HUES6 (cell line): Measurements from ENCODE around the gene URM1.

Experiments used
- H3K27ac ChIP-seq: 2 replicates; pipeline ENCODE4 v1.7.0; 2013; ENCODE audit warnings: low read depth, mild to moderate bottlenecking, low read length, inconsistent platforms
- H3K27me3 ChIP-seq: 2 replicates; pipeline ENCODE4 v1.6.1; 2013; ENCODE audit warnings: low read length; ENCODE audit not compliant: control insufficient read depth, insufficient read depth
- H3K36me3 ChIP-seq: 2 replicates; pipeline ENCODE4 v1.6.1; 2013; ENCODE audit warnings: low read length; ENCODE audit not compliant: control insufficient read depth, insufficient read depth
- H3K4me1 ChIP-seq: 2 replicates; pipeline ENCODE4 v1.6.1; 2013; ENCODE audit warnings: low read length; ENCODE audit not compliant: control insufficient read depth, insufficient read depth
- H3K4me3 ChIP-seq: 2 replicates; pipeline ENCODE4 v1.5.1; 2013; ENCODE audit warnings: low read depth, low read length
- H3K9ac ChIP-seq: one replicate; pipeline ENCODE4 v1.6.1; 2013; ENCODE audit warnings: mild to moderate bottlenecking, low read length
- H3K9me3 ChIP-seq: 2 replicates; pipeline ENCODE4 v1.6.1; 2013; ENCODE audit warnings: low read depth, low read length; ENCODE audit not compliant: control insufficient read depth, insufficient read depth

The URM1 gene

GRCh38 chr9:128370752-128371629, at the start of gene URM1:
TSS of gene URM1 (plus strand) at chr9:128371374. CDS start at chr9:128371381, 7 bp downstream.
- H3K36me3 ChIP-seq = 0 out of 2 replicates have a peak, but pooled peaks cover 6% of the 10 kb centered on the region

DNA sequence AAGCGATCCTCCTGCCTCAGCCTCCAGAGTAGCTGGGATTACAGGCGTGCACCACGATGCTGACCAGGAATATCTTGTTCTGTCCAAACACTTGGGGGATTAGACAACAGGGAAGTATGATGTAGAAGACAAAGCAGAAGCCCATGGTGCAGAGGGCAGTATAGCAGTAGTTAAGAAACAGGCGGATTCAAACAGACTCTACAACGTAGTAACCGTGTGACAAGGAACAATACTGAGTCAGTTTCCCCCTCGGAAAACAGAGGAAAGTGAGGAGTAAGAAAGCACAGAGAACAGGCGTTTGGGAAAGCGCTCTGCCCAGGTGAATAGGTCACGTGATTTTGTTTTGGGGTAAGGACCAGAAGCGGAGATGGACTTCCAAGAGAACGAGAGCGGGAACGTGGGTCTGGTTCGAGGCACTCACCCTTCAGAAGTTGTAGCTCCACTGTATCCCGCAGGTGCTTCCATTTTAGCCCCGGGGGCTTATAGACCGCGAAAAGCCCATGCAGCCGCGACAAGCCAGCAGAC, 49.2 kb upstream of the URM1 start:
- Histone ChIP-seq H3K9ac (peak overlapping the region; percentile 96), H3K27ac (no peak overlapping the region), H3K9me3 (no peaks in the 10 kb centered on the region), H3K4me1 (no peaks in the 10 kb centered on the region), H3K4me3 (peak overlapping the region; percentile 77), H3K27me3 (no peaks in the 10 kb centered on the region), H3K36me3 (peaks cover 26% of the 10 kb centered on the region)

More at GRCh38 chr9:128370752-128371629, at the start of gene URM1:
- peak within 1 kb of the TSS; percentile 99 for H3K4me3 ChIP-seq
- H3K9ac ChIP-seq = peak within 1 kb of the TSS; percentile 93
- H3K27me3 ChIP-seq = peaks cover 16% of the 10 kb centered on the region
- H3K9me3 ChIP-seq = no peaks in the 10 kb centered on the region
- peak within 1 kb of the TSS; percentile 37; the same call in 1 of the 2 replicates for H3K27ac ChIP-seq
- peaks cover 9% of the 10 kb centered on the region for H3K4me1 ChIP-seq

DNA sequence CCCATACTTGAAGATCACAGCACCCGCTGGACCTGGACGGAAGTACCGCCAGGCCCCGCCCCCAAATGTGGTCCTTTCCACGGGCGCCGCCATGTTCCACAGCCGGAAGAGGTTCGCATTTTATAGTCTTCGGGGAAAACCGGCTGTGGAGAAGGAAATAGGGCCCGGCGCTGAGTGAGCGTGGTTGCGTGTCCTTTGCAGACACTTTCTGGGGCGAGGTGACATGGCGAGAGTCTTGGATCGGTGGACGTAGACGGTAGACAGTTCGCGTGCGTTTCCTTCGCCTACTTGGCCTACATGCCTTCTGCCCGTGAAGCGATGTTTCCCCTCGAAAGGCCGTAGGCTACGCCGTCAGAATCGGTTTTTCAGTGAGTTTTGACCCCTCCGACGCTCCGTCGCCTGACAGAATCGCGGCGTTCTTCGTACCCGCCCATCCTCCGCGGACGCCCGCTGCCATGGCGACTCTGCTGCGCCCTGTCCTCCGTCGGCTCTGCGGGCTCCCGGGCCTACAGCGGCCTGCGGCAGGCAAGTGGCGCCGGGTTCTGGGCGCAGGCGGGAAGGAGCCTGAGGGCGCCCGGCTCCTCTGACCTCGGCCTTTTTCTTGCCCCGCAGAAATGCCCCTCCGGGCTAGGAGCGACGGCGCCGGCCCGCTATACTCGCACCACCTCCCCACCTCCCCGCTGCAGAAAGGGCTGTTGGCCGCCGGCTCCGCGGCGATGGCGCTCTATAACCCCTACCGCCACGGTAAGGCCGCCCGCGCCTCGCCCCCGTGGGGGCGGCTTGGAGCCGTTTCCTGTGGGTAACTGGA, 48.6 kb upstream of the URM1 start, which contains the start of the genes COQ4 and TRUB2:
Gene COQ4 (plus strand): TSS at position 436 of the 808 bp plus-strand sequence. CDS start 20 bp downstream, at position 456.
Gene TRUB2 (minus strand): TSS at position 44 of the 808 bp plus-strand sequence. CDS start 39 bp downstream, at position 5.
- H3K36me3 ChIP-seq = peaks cover 21% of the 10 kb centered on the region
- no peaks in the 10 kb centered on the region for H3K4me1 ChIP-seq
- peak within 1 kb of the TSS; percentile 59; the same call in 1 of the 2 replicates for H3K27ac ChIP-seq
- H3K9ac ChIP-seq = peak within 1 kb of the TSS; percentile 96
- H3K4me3 ChIP-seq = peak within 1 kb of the TSS; percentile 77
- no peaks in the 10 kb centered on the region for H3K9me3 ChIP-seq
- no peaks in the 10 kb centered on the region for H3K27me3 ChIP-seq

DNA sequence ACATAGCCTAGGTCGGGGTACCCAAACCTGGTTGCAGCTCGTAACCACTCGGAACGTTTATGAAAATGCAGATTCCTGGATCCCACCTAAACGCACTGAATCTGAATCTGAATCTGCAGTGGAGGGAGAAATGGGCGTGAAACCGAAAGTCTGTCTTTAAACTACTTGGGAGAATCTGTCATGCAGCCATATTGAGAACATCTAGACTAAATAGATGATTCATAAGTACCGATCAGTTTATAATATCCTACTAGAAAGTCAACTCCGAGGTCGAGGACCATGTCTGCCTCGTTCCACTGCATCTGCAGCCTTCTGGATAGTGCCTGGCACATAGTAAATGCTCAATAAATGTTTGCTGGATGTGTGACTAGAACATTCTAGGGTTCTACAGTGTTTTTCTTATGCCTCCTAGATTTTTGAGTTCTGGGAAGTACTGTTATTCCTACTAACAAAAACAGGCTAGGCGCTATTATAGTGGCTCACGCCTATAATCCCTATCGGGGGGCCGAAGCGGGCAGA, 47.9 kb upstream of the URM1 start:
- Histone ChIP-seq H3K9me3 (no peaks in the 10 kb centered on the region), H3K9ac (peak overlapping the region; percentile 96), H3K27ac (peak overlapping the region; percentile 59; the same call in 1 of the 2 replicates), H3K27me3 (no peaks in the 10 kb centered on the region), H3K4me1 (no peaks in the 10 kb centered on the region), H3K36me3 (peaks cover 24% of the 10 kb centered on the region), H3K4me3 (peak overlapping the region; percentile 77)

DNA sequence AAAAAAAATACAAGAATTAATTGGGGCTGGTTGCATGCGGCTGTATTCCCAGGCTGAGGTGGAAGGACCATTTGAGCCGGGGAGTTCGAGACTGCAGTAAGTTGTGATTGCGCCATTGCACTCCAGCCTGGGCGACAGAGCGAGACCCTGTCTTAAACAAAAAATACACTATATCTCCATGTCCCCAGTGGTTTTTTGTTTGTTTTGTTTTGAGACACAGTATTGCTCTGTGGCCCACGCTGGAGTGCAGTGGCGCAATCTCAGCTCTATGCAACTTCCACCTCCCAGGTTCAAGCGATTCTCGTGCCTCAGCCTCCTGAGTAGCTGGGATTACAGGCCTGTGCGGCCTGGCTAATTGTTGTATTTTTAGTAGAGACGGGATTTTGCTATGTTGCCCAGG, 47.4 kb upstream of the URM1 start:
- Histone ChIP-seq H3K4me1 (no peaks in the 10 kb centered on the region), H3K4me3 (peak overlapping the region; percentile 77), H3K36me3 (peaks cover 28% of the 10 kb centered on the region), H3K27ac (no peak overlapping the region), H3K9me3 (no peaks in the 10 kb centered on the region), H3K9ac (peak overlapping the region; percentile 96), H3K27me3 (no peaks in the 10 kb centered on the region)

DNA sequence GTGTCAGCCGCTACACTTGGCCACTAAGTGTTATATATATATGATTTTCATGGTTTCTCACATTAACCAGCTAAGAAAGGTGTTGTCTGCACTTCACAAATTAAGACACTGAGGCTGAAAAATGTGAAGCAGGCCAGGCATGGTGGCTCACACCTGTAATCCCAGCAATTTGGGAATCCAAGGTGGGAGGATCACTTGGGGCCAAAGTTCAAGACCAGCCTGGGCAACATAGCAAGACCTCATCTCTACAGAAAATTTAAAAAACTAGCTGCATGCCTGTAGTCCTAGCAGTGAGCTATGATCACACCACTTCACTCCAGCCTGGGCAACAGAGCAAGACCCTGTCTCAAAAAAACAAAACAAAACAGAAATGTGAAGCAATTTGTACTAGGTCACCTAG, 46.8 kb upstream of the URM1 start:
- Histone ChIP-seq H3K9ac (no peak overlapping the region), H3K27me3 (no peaks in the 10 kb centered on the region), H3K36me3 (peaks cover 30% of the 10 kb centered on the region), H3K27ac (no peak overlapping the region), H3K4me3 (no peak overlapping the region), H3K4me1 (no peaks in the 10 kb centered on the region), H3K9me3 (no peaks in the 10 kb centered on the region)

- peaks cover 30% of the 10 kb centered on the region for H3K36me3 ChIP-seq
- no peak overlapping the region for H3K27ac ChIP-seq
- no peak overlapping the region for H3K4me3 ChIP-seq
- H3K9ac ChIP-seq = no peak overlapping the region
- no peaks in the 10 kb centered on the region for H3K4me1 ChIP-seq
- H3K9me3 ChIP-seq = no peaks in the 10 kb centered on the region
- H3K27me3 ChIP-seq = no peaks in the 10 kb centered on the region
Measured at GRCh38 chr9:128325629-128326028, 45.5 kb upstream of the URM1 start.

- Histone ChIP-seq H3K9ac (no peak overlapping the region), H3K27me3 (no peaks in the 10 kb centered on the region), H3K27ac (no peak overlapping the region), H3K4me3 (no peak overlapping the region), H3K36me3 (peaks cover 32% of the 10 kb centered on the region), H3K9me3 (no peaks in the 10 kb centered on the region), H3K4me1 (no peaks in the 10 kb centered on the region)
Measured at GRCh38 chr9:128333451-128333869, 37.7 kb upstream of the URM1 start.

DNA sequence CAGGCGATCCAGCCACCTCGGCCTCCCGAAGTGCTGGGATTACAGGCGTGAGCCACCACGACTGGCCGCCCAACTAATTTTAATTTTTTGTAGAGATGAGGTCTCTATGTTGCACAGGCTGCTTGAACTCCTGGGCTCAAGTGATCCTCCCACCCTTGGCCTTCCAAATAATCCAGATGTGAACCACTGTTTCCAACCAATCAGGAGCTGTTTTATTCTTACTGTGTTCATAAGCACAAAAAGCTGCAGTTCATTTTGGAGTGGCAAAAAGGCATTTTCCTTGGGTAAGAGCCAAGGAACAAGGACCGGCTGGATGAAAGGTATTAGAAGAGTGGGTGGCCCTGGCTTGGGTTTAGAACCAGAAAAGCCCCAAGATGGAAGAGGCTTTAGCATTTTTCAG, 36.0 kb upstream of the URM1 start:
- Histone ChIP-seq H3K9ac (no peak overlapping the region), H3K27me3 (no peaks in the 10 kb centered on the region), H3K36me3 (peaks cover 26% of the 10 kb centered on the region), H3K9me3 (no peaks in the 10 kb centered on the region), H3K4me3 (no peak overlapping the region), H3K27ac (no peak overlapping the region), H3K4me1 (no peaks in the 10 kb centered on the region)

- no peak overlapping the region for H3K27ac ChIP-seq
- no peaks in the 10 kb centered on the region for H3K9me3 ChIP-seq
- no peaks in the 10 kb centered on the region for H3K27me3 ChIP-seq
- no peak overlapping the region for H3K9ac ChIP-seq
- peaks cover 26% of the 10 kb centered on the region for H3K36me3 ChIP-seq
- H3K4me3 ChIP-seq = no peak overlapping the region
- H3K4me1 ChIP-seq = no peaks in the 10 kb centered on the region
Measured at GRCh38 chr9:128335914-128336313, 35.3 kb upstream of the URM1 start.
